ENCODE measurements around the gene DAPK1. TPM values are rescaled to one million over a fixed set of nuclear protein-coding genes. Genes with fewer than 3 reads are reported as not detected.

Gene DAPK1
- polyA plus RNA-seq, 1 donor from 2014 or later = 45.0 TPM

DNA sequence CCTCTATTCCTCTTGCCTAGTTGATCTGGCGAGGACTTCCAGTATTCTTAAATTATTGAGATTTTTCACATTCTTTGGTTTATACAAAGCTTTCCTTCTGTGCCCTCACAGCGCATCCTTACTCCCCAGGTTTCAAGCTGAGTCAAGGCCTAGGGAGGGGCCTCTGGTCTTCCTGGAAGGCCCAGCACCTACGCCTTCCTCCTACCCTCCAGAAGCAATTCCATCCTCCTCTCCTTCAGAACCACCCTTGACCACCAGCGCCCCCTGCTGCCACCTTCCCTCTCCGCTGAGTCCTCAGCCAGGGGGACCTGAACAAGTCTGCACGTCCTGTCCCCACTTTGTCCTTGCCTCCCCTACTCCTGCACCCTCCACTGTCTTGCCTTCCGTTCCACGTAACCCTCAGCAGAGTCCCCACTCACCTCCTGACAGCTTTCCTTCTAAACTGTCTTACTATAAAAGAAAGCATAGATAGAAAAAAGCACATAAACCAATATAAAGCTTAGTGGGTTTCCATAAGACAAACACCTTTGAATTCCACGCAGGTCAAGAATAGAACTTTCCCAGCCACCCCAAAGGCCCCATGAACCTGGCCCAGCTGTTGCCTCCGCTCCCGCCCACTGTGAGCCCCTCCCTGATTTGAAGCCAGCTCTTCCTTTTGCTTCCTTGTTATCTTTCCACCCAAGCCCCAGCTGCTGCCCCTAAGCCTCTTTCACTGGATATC is 165.3 kb downstream of the DAPK1 start:
- Histone ChIP-seq H2AFZ (ENCODE audit: low read depth, low read length) (no peak overlapping the region), H3K79me2 (replicated peaks; ENCODE audit: insufficient read depth, low read length) (no peaks in the 10 kb centered on the region), H3K4me3 (ENCODE audit: low read length) (no peak overlapping the region), H3K36me3 (ENCODE audit: insufficient read depth, low read length) (no peaks in the 10 kb centered on the region), H3K9me3 (ENCODE audit: low read length) (no peaks in the 10 kb centered on the region), H3K27me3 (ENCODE audit: insufficient read depth, low read depth, low read length) (no peaks in the 10 kb centered on the region), H3K4me2 (ENCODE audit: low read length) (no peak overlapping the region), H3K9me2 (ENCODE audit: insufficient read depth, low read length) (no peaks in the 10 kb centered on the region), H3K27ac (ENCODE audit: low read length) (no peak overlapping the region), H4K20me1 (ENCODE audit: insufficient read depth) (no peaks in the 10 kb centered on the region), H3K9ac (ENCODE audit: low read length) (no peak overlapping the region), H3F3A (ENCODE audit: insufficient read depth, low read length, poor library complexity, severe bottlenecking) (no peaks in the 10 kb centered on the region)
- peak; percentile 55 for TF ChIP-seq CTCF (IDR thresholded peaks at IDR 0.05; ENCODE audit: poor library complexity, severe bottlenecking)
- peak; percentile 66 for TF ChIP-seq SMC3 (conservative IDR thresholded peaks at IDR 0.05; ENCODE audit: poor library complexity)
- TF ChIP-seq EZH2 (IDR thresholded peaks at IDR 0.05; ENCODE audit: borderline replicate concordance, insufficient read depth, low read length, poor library complexity, severe bottlenecking) = no peak
- no peak for TF ChIP-seq POLR2AphosphoS5 (IDR thresholded peaks at IDR 0.05)
- peak; percentile 61 for TF ChIP-seq RAD21 (conservative IDR thresholded peaks at IDR 0.05)

- H2AFZ ChIP-seq (ENCODE audit: low read depth, low read length) = no peak overlapping the region
- no peak overlapping the region for H3K4me3 ChIP-seq (ENCODE audit: low read length)
- H3F3A ChIP-seq (ENCODE audit: insufficient read depth, low read length, poor library complexity, severe bottlenecking) = no peaks in the 10 kb centered on the region
- H3K27ac ChIP-seq (ENCODE audit: low read length) = no peak overlapping the region
- no peaks in the 10 kb centered on the region for H3K9me2 ChIP-seq (ENCODE audit: insufficient read depth, low read length)
- H3K9ac ChIP-seq (ENCODE audit: low read length) = no peak overlapping the region
- no peaks in the 10 kb centered on the region for H3K79me2 ChIP-seq (replicated peaks; ENCODE audit: insufficient read depth, low read length)
- H3K9me3 ChIP-seq (ENCODE audit: low read length) = no peaks in the 10 kb centered on the region
- no peaks in the 10 kb centered on the region for H3K27me3 ChIP-seq (ENCODE audit: insufficient read depth, low read depth, low read length)
- no peak for TF ChIP-seq MXI1 (conservative IDR thresholded peaks at IDR 0.05; ENCODE audit: poor library complexity, severe bottlenecking)
- no peak for TF ChIP-seq SMC3 (conservative IDR thresholded peaks at IDR 0.05; ENCODE audit: poor library complexity)
- TF ChIP-seq, protein P1, sequence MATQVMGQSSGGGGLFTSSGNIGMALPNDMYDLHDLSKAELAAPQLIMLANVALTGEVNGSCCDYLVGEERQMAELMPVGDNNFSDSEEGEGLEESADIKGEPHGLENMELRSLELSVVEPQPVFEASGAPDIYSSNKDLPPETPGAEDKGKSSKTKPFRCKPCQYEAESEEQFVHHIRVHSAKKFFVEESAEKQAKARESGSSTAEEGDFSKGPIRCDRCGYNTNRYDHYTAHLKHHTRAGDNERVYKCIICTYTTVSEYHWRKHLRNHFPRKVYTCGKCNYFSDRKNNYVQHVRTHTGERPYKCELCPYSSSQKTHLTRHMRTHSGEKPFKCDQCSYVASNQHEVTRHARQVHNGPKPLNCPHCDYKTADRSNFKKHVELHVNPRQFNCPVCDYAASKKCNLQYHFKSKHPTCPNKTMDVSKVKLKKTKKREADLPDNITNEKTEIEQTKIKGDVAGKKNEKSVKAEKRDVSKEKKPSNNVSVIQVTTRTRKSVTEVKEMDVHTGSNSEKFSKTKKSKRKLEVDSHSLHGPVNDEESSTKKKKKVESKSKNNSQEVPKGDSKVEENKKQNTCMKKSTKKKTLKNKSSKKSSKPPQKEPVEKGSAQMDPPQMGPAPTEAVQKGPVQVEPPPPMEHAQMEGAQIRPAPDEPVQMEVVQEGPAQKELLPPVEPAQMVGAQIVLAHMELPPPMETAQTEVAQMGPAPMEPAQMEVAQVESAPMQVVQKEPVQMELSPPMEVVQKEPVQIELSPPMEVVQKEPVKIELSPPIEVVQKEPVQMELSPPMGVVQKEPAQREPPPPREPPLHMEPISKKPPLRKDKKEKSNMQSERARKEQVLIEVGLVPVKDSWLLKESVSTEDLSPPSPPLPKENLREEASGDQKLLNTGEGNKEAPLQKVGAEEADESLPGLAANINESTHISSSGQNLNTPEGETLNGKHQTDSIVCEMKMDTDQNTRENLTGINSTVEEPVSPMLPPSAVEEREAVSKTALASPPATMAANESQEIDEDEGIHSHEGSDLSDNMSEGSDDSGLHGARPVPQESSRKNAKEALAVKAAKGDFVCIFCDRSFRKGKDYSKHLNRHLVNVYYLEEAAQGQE (IDR thresholded peaks at IDR 0.05; ENCODE audit: borderline replicate concordance) = no peak
- TF ChIP-seq POLR2AphosphoS5 (IDR thresholded peaks at IDR 0.05) = no peak
- TF ChIP-seq CTCF (IDR thresholded peaks at IDR 0.05; ENCODE audit: poor library complexity, severe bottlenecking) = no peak
- TF ChIP-seq EP300 (conservative IDR thresholded peaks at IDR 0.05; ENCODE audit: poor library complexity, severe bottlenecking) = no peak
- TF ChIP-seq TAF1 (IDR thresholded peaks at IDR 0.05; ENCODE audit: low read depth) = no peak
- no peak for TF ChIP-seq RAD21 (conservative IDR thresholded peaks at IDR 0.05)
- H4K20me1 ChIP-seq (ENCODE audit: insufficient read depth) = no peaks in the 10 kb centered on the region
- no peak overlapping the region for H3K4me2 ChIP-seq (ENCODE audit: low read length)
- peaks cover 3% of the 10 kb centered on the region for H3K36me3 ChIP-seq (ENCODE audit: insufficient read depth, low read length)
These were observed 165.9 kb downstream of the DAPK1 start for GRCh38 chr9:87663556-87663955.
